Nephron (organoid): ENCODE measurements around the gene WFDC9.

Source experiments
- H3K27ac Mint-ChIP-seq, 3 experiments: 2 replicates each; pipeline ENCODE4 v1.8.0; 2020; ENCODE audit warnings: mixed read lengths in 3 of 3, mild to moderate bottlenecking in 2 of 3, moderate library complexity in 1 of 3
- H3K27me3 Mint-ChIP-seq: 2 replicates; pipeline ENCODE4 v1.8.0; 2021; ENCODE audit warnings: low read depth, mild to moderate bottlenecking, moderate library complexity, mixed read lengths
- H3K36me3 Mint-ChIP-seq: 2 replicates; pipeline ENCODE4 v1.8.0; 2020; ENCODE audit warnings: low read depth, mixed read lengths
- H3K4me1 Mint-ChIP-seq: 2 replicates; pipeline ENCODE4 v1.8.0; 2020; ENCODE audit warnings: mixed read lengths
- H3K4me3 Mint-ChIP-seq, 3 experiments: 2 replicates each; pipeline ENCODE4 v1.8.0; 2020; ENCODE audit warnings: mild to moderate bottlenecking in 3 of 3, mixed read lengths in 3 of 3, moderate library complexity in 2 of 3
- H3K9me3 Mint-ChIP-seq: 2 replicates; pipeline ENCODE4 v1.8.0; 2020; ENCODE audit warnings: mixed read lengths
- TF ChIP-seq, protein P1 (sequence below), 3 experiments: fragments of 200-600 bp; sonication (generic); IDR thresholded peaks; one replicate each; pipeline ENCODE4 v1.5.0; 2021; ENCODE audit warnings: antibody characterized with exemption in 3 of 3; ENCODE audit not compliant: unreplicated experiment in 3 of 3

WFDC9 gene

DNA sequence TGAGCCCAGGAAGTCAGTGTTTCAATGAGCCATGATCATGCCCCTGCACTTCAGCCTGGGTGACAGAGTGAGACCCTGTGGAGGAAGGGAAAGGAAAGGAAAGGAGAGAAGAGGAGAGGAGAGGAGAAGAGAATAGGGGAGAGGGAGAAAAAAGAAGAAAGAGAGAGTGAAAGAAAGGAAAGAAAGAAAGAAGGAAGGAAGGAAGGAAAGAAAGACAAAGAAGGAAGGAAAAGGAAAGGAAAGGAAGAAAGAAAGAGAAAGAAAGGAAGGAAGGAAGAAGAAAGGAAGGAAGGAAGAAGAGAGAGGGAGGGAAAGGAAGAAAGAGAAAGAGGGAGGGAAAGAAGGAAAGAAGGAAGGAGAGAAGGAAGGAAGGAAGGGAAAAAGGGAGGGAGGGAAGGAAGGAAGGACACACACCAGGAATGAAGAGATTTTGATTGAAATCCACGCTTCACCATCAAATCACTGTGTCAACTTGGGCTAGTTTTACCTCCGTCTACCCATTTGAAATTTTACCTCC, 66.3 kb downstream of the WFDC9 start:
- no peaks in the 10 kb centered on the region for H3K9me3 Mint-ChIP-seq

More for the DNA sequence above, 66.3 kb downstream of the WFDC9 start:
- Mint-ChIP-seq H3K4me1 (no peaks in the 10 kb centered on the region), H3K4me3 (no peak overlapping the region), H3K36me3 (no peaks in the 10 kb centered on the region), H3K27ac (no peak overlapping the region), H3K27me3 (peaks cover 33% of the 10 kb centered on the region)
- TF ChIP-seq, protein P1, sequence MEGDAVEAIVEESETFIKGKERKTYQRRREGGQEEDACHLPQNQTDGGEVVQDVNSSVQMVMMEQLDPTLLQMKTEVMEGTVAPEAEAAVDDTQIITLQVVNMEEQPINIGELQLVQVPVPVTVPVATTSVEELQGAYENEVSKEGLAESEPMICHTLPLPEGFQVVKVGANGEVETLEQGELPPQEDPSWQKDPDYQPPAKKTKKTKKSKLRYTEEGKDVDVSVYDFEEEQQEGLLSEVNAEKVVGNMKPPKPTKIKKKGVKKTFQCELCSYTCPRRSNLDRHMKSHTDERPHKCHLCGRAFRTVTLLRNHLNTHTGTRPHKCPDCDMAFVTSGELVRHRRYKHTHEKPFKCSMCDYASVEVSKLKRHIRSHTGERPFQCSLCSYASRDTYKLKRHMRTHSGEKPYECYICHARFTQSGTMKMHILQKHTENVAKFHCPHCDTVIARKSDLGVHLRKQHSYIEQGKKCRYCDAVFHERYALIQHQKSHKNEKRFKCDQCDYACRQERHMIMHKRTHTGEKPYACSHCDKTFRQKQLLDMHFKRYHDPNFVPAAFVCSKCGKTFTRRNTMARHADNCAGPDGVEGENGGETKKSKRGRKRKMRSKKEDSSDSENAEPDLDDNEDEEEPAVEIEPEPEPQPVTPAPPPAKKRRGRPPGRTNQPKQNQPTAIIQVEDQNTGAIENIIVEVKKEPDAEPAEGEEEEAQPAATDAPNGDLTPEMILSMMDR (IDR thresholded peaks at IDR 0.05; ENCODE audit: unreplicated experiment in 3 of 3): no peak
